GM21576 (cell line): ENCODE data around the gene SDK2.

Experiments used
- ATAC-seq: cut with Tn5 transposase; IDR thresholded peaks from one replicate; pipeline ENCODE4 v1.9.1; 2021; ENCODE audit warnings: mild to moderate bottlenecking, moderate library complexity; ENCODE audit not compliant: unreplicated experiment

Gene SDK2

DNA sequence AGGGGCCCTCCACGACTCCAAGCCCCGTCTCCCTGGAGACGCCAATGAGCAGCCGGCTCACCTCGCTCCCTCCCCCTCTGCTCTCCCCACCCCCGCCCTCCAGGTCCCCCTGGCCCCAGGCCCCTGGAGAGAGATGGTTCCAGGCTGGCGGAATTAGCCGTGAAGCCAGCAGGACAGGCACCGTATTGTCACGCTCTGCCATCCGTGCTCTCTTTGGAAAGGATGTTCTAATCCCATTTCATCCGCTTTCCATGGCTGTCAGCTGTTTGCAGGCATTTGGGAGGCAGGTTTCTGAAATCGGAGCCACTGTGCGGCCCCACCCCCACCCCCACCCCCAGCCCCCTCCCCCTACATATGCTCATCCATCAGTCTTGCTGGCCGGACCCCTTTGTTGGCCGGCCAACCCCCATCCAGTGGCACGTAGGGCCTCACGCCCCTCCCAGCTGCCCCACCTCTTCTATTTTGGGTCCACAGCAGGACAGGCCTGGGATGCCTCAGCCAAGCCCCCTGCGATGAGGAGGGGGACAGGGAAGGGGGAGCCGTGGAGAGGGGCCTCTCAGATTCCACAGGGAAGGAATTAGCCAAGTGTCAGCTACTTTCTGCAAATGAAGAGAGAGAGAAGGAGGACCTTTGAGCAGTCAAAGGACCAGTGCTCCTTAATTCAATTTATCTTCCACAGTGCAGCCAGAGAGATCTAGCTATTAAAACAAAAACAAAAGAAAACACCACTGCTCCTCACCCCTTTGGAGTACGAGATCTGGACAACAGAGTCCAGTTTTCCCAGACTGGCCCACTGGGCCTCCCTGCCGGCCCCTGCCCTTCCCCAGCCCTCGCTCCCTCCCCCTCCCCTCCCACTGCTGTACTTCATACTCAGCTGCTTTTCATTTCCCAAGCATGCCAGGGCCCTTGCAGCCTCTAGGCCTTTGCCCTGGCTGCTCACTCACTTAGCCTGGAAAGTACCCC, 30.7 kb downstream of the SDK2 start:
- no peak for ATAC-seq

DNA sequence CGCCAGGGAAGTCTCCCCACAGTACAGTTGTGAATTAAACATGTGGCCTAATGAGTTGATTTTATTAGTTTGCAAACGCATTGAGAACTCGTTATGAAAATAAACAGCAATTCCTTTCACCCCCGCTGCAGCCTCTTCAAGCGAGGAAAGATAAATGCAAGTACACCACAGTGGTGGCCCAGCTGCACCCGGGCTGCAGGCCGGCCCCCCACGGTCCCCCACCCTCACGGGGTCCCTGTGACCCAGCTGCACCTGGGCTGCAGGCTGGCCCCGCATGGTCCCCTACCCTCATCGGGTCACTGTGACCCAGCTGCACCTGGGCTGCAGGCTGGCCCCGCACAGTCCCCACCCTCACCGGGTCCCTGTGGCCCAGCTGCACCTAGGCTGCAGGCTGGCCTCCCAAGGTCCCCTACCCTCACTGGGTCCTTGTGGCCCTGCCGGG, 32.2 kb downstream of the SDK2 start:
- no peak for ATAC-seq

DNA sequence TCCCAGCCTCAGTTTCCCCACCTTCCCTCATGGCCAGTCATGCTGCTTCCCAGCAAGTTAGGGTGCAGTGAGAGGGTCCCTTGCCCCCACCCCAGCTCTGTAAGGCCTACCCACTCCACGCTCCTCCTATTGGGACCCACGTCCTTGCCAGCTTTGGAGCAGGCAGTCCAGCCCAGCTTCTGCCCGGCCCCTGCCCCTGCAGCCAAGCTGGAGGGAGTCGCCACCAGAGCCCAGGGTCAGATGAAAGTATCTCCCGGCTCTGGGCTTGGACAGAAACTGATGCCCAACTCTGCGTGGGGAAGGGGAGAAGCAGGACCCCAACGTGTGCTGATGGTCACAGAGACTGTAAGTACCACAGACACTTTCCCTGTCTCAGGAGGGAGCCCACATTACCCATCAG, 32.6 kb downstream of the SDK2 start:
- ATAC-seq: no peak

DNA sequence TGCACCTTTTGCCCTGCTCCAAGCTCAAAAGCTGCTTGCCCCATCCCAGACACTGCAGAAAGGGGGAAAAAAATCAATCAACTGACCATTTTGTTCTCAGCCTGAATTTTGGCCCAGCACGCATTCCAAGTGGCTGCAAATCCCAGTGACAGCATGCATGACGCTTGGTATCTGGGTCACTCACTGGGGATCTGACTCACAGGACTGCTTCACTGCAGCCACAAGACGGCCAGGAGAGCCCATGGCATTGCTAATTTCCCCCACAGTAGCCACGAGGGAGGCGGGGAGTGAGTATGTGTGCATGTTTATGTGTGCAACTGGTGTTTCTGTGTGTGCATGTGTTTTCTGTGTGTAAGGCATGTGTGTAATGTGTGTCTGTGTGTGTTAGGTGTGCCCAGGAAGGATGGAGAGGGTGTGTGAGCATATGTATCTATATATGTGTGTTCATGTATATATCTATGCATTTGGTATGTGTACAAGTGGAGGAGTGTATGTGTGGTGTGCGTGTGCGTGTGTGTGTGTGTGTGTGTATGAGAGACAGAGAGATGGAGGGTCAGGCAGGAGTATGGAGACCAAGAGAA, 33.8 kb downstream of the SDK2 start:
- ATAC-seq: no peak

DNA sequence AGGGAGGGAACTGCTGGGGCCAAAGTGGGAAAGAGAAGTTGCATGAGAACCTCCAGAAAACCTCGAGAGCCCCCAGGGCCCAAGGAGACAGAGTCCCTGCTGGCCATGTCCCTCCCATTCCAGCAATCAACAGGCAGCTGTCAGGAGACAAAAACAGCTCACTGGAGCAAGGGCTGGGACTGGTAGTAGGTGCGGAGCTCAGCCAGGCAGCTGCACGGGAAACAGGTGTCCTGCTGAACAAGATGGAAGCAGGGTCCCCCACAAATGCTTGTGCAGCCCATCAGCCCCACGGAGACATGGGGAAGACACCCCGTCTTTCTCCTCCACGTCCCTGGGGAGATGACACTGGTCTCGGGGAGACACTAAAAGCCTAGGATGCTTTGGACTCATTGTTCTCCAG, 34.5 kb downstream of the SDK2 start:
- no peak for ATAC-seq

DNA sequence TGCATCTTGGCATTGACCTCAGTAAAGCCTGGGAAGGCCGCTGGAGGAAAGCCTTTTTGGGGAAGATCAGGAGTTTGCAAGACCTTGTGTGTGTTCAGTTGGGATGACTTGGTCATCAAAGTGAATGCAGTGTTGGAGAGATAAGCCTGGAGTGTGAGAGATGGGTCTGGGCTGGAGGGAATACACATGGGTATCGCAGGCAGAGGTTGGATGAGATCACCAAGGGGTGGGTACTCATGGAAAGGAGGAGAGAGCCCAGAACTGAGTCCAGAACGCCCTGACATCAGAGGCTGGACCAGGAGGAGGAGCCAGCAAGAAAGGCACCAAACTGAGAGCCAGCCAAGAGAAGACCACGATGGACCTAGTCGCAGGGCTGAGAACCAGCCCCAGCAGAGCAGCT, 35.2 kb downstream of the SDK2 start:
- ATAC-seq: no peak

DNA sequence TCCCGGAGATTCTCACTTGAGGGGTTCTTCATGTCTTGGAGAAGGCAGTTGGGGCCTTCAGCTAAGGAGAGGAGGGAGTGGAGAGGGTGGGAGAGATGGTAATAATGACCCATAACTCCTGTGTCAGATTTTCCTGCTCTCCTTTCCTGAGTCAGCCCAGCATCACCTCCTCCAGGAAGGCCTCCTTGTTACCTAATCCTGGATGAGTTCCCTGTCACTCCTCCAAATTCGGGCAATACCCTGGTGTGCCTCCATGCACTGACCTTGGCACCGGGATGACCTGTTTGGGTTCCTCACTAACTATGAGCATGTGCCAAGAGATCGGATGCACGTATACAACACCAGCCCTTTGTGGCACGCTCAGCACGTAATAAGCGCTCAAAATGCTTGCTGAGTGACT, 38.8 kb downstream of the SDK2 start:
- no peak for ATAC-seq

DNA sequence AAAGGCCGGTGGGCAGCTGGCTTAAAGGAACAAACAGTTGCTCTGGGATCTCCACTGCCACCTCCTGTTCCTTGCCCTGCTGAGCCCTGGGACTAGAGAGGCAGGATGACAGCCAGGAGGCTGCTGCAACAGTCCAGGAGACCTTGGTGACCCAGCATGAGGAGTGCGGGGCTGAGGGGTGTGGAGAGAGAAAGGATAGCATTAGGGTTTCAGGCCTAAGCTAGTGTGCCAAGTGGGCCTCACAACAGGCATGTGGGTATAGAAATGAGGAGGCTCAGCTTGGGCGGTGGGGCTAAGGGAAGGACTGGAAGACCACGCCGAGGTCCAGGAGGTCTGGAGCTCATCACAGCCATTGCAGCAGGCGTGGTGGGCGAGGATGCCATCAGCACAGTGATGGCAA, 39.8 kb downstream of the SDK2 start:
- ATAC-seq: no peak

DNA sequence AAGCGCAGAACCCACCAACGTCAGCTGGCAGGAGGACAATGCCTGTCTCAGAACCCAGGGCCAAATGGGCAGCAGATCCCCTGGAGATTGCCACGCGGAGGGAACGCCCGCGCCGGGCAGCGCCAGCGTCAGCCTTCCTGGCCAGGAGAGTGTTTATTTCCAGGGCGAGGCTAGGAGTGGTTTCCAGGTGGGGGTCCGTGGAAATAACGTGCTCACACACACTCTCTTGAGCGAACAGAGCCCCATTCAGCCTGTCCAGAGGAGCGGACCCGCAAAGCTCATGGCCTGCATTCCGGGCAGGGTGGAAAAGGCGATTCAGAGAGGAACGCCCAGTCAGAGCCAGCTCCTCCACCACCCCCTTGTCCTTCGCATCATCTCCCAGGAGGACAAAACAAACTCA, 40.3 kb downstream of the SDK2 start:
- ATAC-seq: no peak

DNA sequence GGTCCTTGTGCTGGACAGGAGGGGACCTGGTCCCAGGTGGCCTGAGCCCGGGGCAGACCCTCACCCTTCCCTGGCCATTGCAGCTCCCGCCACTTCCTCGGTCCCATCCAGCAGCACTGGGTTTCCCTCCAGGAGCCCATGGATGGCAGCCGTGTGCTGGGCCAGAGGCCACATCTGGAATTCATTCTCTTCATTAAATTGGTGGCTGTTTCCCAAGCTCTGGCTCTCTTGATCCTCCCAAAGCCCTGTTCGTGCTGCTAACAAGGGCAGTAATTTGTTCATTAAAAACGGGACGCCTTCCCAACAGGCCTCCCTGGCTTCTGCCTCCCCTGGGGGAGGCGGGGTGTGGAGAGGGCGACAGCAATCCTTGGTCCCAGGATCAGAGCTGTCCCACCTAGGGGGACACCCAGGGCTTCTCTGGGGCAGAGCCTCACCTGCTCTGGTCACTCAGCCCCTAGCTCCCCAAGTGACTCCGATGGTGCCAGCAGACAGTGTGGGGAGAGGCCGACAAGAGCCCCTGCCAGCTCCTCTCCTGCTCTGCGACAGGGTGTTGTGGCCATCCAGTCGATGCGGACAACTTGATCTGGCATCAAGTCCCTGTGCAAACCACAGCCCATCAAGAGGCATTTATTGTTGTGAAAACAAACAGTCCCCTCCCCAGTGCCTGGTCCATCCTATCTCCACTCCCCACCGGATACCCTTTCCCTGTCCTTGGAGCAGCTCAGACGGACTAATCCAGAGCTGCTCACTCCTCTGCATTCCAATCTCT, 44.0 kb downstream of the SDK2 start:
- no peak for ATAC-seq

DNA sequence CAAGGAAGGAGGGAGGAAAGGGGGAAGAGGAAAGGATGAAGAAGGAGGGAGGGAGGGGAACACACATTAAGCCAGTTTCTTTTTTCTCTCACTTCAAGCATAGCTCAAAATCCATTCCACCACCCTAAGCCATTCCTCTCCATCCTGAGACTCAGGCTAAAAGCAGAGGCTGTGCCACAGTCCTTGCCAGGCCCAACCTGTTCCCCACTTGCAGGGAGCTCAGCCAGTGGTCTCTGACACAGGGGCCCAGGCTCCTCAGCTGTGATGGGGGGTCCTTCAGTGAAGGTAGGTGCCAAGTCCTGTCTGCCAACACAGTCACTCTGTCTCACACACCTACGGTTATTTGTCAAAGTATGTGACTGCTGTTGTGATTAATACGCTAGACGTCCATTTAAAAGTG, 44.6 kb downstream of the SDK2 start:
- no peak for ATAC-seq

DNA sequence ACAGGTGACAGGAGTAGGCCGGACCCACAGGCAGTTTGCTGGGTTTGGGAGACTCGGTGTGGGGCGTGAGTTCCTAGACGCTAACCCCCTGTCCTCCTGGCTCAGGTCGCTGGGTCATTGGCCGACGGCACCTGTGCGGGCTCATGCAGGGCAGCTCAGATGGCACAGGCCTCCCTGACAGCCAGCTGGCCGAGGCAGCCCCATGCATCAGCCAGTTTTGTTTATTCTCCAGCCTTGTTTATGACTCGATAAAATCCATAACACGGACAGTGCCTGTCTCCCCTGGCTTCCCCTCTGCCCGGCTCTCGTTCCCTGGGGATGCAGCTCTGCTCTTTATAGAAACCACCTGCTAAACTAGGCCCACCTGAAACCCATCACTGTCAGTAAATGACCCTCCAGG, 46.0 kb downstream of the SDK2 start:
- ATAC-seq: no peak

DNA sequence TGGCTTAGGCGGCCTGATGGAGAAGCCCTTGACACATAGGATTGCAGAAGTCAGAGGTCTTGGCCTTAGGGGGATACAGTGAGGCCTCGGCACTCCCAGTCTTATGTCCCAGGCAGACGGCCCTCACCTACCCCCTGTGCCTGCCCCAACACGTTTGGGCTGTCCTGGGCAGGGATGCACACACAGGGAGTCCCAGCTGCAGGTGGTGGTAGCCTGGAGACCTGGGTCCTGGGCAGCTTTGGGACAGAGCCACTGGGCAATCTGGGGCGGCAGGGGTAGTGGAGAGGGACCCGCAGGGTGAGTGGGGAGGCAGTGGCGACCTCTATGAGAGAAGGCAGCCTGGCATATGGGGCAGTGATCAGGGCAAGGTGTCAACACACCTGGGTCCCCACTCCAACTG, 48.3 kb downstream of the SDK2 start:
- no peak for ATAC-seq

DNA sequence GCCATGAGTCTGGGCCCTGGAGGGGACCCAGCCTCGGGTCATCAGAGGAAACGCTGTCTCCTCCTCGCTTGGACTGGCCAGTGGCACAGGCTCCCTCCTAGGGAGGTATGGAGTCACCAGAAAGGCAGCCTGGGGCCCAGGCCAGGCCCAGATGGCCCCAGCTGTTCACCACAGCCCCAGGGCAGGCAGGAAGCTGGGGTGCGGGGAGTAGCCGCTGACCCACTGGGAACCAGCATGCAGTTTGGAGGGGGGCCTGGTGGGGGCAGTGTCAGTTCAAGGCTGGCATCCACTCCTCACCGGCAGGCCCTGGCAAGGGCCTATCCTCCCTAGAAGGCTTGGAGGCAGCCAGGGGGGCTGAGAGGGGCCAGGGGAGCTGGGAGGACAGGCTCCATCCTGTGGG, 48.8 kb downstream of the SDK2 start:
- ATAC-seq: no peak

DNA sequence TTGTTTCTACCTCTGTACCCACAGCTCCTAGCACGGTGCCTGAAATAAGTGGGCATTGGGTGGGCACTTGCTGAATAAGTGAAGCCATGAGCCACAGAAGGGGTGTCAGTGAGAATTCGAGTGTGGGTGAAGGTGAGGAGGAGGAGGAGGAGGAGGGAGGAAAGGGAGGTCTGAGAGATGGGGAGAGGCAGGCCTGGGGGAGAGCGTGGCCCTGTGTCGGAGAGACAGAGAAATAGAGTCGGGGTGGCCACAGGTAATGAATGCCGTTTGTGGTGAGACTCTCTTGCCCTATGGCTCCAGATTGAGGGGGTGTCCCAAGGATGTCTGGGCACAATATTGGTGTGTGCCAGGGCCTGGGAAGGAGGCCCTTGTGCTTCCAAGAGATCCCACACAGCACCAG, 49.2 kb downstream of the SDK2 start:
- no peak for ATAC-seq

DNA sequence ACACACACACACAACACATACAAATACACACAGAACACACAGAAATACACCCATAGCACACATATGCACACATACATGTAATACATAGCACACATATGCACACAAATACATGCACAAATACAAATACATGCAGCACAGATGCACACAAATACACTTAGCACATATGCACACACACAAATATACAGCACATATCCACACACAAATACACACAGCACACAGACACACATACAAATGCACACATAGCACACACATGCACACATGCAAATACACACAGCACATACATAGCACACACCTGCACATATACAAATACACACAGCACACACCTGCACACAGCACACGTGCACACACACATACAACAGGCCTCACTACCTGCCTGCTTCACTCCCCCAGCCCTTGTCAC, 49.6 kb downstream of the SDK2 start:
- no peak for ATAC-seq

DNA sequence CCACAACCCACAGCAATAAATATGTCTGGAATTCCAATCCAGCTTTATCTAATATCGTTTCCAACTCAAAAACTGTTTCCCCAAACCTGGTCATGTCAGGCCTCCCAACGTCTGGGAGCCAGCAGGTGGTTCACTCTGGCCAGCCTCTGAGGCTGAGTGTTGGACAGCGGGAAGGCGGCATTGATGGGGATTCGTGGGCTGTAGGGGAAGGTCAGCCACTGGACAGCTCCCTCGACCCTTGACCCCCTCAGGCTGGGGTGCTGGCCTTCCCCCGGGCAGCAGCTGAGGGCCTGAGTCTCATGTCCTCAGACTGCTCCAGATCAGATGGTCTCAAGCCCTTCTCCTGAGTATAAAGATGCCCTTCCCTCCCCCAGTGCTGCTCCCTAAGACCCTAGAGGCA, 50.2 kb downstream of the SDK2 start:
- no peak for ATAC-seq

DNA sequence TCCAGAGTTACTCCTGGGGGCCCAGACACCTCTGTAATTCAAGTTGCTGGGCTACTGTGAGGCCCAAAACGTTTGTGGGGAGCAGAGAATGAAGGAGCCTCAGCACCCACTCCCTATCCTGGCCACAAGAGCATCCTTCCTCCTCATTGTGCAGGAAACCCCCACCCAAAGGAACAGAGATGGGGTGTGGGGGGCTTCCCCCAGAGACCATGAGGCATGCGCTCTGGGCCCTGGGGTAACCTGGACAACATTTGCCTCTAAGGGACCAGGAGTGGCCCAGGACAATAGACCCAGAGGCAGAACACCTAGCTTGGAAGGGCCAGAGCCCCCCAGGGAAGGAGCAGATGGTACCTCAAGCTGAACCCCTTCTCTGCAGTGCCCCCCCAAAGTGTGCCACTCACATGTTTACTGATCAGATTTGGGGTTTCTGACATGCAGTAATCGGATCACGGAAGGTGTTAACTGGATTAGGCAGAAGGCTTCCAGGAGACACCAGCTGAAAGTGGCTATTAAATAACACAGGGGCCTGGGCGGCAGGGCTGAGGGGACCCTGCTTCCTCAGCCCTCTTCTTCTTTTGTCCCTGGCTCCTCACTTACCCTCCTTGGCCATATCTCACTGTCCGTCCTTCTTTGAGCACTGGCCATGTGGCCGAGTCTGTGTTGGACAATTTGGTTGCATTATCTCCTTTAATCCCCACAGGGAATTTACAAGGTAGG, 50.8 kb downstream of the SDK2 start:
- ATAC-seq: no peak

DNA sequence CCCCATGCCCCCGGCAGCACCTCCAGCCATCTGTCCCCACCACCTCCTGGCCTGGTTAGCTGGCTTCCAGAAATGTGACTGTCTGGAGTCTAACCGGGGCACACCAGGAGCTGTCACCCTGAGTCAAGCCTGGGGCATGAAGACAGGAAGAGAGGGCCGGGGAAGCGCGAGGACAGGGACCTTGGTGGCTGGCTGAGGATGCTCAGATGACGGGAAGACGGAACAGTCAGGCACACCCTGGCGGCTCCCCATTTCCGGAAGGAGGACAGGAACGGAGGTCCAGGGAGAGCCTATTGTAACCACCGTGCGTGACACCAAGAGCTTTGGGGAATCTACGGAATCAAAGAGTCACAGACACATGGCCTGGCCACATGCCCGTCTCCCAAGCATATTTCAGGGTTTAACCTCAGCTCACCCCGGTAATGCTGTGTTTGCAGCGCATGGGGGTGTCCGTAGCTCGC, 51.7 kb downstream of the SDK2 start:
- ATAC-seq: no peak

DNA sequence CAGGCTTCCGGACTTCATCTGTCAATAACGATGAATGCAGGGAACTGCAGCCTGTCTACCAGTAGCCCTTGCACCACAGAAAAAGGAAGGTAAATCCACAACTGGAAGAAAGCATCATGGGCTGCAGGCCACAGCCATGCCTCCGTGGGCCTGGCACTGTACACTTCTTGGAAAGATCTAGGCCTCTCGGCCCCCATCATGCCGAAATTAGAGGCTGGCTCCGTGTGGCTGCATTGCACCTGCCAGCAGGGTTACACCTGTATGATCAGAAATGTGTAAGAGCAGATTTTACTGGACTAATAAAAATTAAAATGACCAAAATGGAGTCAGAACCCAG, 52.2 kb downstream of the SDK2 start:
- ATAC-seq: no peak
